HepG2 (cell line): Measurements from ENCODE around the gene CCDC117.

Experiments
- FOXP4 ChIP-seq: sonication (generic); formaldehyde crosslinking; IDR thresholded peaks from 2 replicates; pipeline ENCODE4 v1.4.0; 2020; ENCODE audit warnings: missing genetic modification reagents
- GABPA ChIP-seq, 2 experiments: IDR thresholded peaks; 2 replicates each; pipeline ENCODE4 v1.6.1; 2011 to 2016; ENCODE audit warnings: low read depth in 2 of 2, low read length in 1 of 2, missing biosample characterization in 1 of 2, missing genetic modification characterization in 1 of 2
- MEIS1 ChIP-seq: sonication (generic); formaldehyde crosslinking; IDR thresholded peaks from 2 replicates; pipeline ENCODE4 v1.9.0; 2021; ENCODE audit warnings: mild to moderate bottlenecking, missing genetic modification reagents, moderate library complexity, borderline replicate concordance
- NCOA2 ChIP-seq: sonication (generic); formaldehyde crosslinking; IDR thresholded peaks from 2 replicates; pipeline ENCODE4 v1.8.0; 2022; ENCODE audit warnings: inconsistent platforms
- NR0B2 ChIP-seq: sonication (generic); formaldehyde crosslinking; IDR thresholded peaks from 2 replicates; pipeline ENCODE4 v1.4.0; 2020; ENCODE audit warnings: mild to moderate bottlenecking, missing genetic modification reagents
- ZBTB7A ChIP-seq: sonication (generic); formaldehyde crosslinking; IDR thresholded peaks from 2 replicates; pipeline ENCODE4 v1.8.0; 2022; ENCODE audit warnings: mild to moderate bottlenecking, missing genetic modification reagents

- TF ChIP-seq NCOA2 (CRISPR knock-in tag), result peak; percentile 91
- no peak for TF ChIP-seq NR0B2 (CRISPR knock-in tag)
- TF ChIP-seq ZBTB7A (CRISPR knock-in tag), result no peak
- no peak for TF ChIP-seq GABPA (IDR thresholded peaks at IDR 0.05; ENCODE audit: low read depth, low read length)
- TF ChIP-seq GABPA (CRISPR knock-in tag; IDR thresholded peaks at IDR 0.05; ENCODE audit: low read depth), result no peak
- peak; percentile 81 for TF ChIP-seq FOXP4 (CRISPR knock-in tag)
- no peak for TF ChIP-seq MEIS1 (CRISPR knock-in tag)
These were observed 12.5 kb upstream of the CCDC117 start for GRCh38 chr22:28759861-28760560.
